GM13976 (cell line): ENCODE measurements around the gene TULP1.

ENCODE experiments used
- DNase-seq: peaks from one replicate; pipeline ENCODE4 v3.0.0; 2012; ENCODE audit warnings: low spot score
- CTCF ChIP-seq: IDR thresholded peaks from 2 replicates; pipeline ENCODE4 v1.5.1; 2012; ENCODE audit warnings: borderline replicate concordance, mild to moderate bottlenecking; ENCODE audit not compliant: insufficient read depth; ENCODE audit errors: extremely low read depth, missing control alignments, control extremely low read depth
- in situ Hi-C: fragments of 300-500 bp; cut with MboI; formaldehyde crosslinking; loops from one replicate; pipeline ENCODE4 v1.12.0; 2022; ENCODE audit warnings: low sequenced_read_pairs, mixed read lengths, inconsistent platforms; ENCODE audit not compliant: unreplicated experiment

Gene TULP1

DNA sequence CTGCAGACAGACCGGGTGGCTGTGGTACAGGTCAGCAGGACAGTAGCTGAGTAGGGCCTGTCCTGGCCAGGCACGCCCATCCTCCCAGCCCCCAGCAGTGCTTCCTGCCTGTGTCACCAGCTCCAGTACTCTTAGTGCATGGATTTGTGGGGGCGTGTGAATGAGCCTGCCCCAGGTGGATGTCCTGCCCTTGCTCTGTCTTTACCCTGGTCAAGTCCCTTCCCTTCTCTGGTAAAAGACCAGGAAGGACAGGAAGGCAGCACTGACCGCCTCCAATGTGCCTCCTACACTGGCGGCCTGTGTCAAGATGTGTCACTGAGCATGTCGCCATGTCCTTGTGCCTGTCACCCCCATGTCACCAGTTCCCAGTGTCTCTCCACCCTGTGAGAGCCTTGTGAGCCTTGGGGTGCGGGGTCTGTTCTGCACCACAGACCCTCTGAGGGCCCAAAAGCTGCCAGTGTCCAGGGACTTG is 27.7 kb downstream of the TULP1 start:
- TF ChIP-seq CTCF = no peak
- in situ Hi-C loops = no loop called here
- DNase-seq = no peak

GRCh38 chr6:35483893-35484645 is 28.6 kb downstream of the TULP1 start:
- in situ Hi-C loops = no loop called here
- no peak for DNase-seq
- no peak for TF ChIP-seq CTCF

- no peak for DNase-seq
- no peak for TF ChIP-seq CTCF
- in situ Hi-C loops = no loop called here
Measured at GRCh38 chr6:35483490-35483889, 29.2 kb downstream of the TULP1 start.

DNA sequence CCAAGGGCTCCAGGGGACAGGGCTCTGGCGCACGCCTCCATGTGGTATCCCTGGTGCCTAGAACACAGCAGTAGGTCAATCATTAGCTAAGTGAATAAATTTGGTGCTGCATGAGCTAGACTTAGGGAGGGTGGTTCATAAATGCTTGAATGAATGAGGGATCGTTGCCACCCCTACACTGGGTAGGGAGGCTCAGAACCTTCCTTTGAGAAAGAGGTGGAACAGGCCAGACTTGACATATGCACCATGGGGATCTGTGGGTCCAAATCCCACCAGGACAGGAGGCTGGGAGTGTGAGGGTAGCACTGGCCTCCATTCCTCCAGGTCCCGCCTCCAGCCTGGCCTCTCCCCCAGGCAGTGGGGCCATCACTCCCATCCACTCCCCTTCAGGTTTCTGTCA is 29.6 kb downstream of the TULP1 start:
- DNase-seq = no peak
- in situ Hi-C loops = no loop called here
- TF ChIP-seq CTCF = no peak

GRCh38 chr6:35481226-35481625 is 31.5 kb downstream of the TULP1 start:
- in situ Hi-C loops = no loop called here
- TF ChIP-seq CTCF = no peak
- no peak for DNase-seq

DNA sequence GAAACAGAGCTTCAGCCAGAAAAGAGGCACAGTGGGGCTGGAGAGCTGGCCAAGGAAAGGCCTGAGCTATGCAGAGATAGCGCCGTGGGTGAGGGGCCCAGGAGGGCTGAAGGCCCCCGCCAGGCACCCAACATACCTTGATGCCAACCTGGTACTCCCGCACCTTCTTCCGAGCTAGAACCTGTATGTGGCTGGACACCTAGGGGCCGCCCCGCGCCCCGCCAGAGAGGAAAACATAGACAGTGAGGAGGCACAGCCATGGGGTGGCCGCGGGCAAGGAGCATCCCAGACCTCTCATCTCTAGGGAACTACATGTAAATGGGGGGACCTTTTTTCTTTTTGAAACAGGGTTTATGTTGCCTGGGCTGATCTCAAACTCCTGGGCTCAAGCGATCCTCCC is 32.5 kb downstream of the TULP1 start:
- DNase-seq = no peak
- in situ Hi-C loops = no loop called here
- no peak for TF ChIP-seq CTCF
